GM12891 (cell line): Measurements from ENCODE around the gene SCGB2B2.
A peak's percentile ranks its signal among the peaks of the same experiment; 100 is the strongest.

ENCODE experiments used
- DNase-seq: peaks from one replicate; pipeline ENCODE4 v3.0.0; 2011; ENCODE audit warnings: low spot score; ENCODE audit not compliant: insufficient read length
- FAIRE-seq: peaks from 2 replicates; lab custom pipeline; 2011; peaks lifted over from hg19 to GRCh38; lab: Jason Lieb, UNC
- PAX5 ChIP-seq: IDR thresholded peaks from 2 replicates; pipeline ENCODE4 v1.6.1; 2011; ENCODE audit warnings: low read length, moderate library complexity, mild to moderate bottlenecking; ENCODE audit not compliant: insufficient read depth, severe bottlenecking
- POLR2A ChIP-seq: IDR thresholded peaks from 2 replicates; pipeline ENCODE4 v1.6.1; 2011; ENCODE audit warnings: low read depth, low read length, control low read depth
- POLR2AphosphoS5 ChIP-seq: IDR thresholded peaks from 2 replicates; pipeline ENCODE4 v1.6.1; 2011; ENCODE audit warnings: low read depth, low read length, control low read depth
- POU2F2 ChIP-seq: IDR thresholded peaks from 2 replicates; pipeline ENCODE4 v1.6.1; 2011; ENCODE audit warnings: low read depth, mild to moderate bottlenecking, control low read depth, low read length, moderate library complexity
- SPI1 ChIP-seq: IDR thresholded peaks from 2 replicates; pipeline ENCODE4 v1.6.1; 2011; ENCODE audit warnings: low read depth, low read length, control low read depth
- TAF1 ChIP-seq: IDR thresholded peaks from 2 replicates; pipeline ENCODE4 v1.6.1; 2011; ENCODE audit warnings: low read depth, low read length, control low read depth

SCGB2B2 gene

GRCh38 chr19:34662919-34663318, 14.0 kb downstream of the SCGB2B2 start:
- no peak for DNase-seq
- TF ChIP-seq POU2F2 (peak; percentile 44; the same call in 1 of the 2 replicates), PAX5 (no peak)
- peak; percentile 60 for FAIRE-seq

DNA sequence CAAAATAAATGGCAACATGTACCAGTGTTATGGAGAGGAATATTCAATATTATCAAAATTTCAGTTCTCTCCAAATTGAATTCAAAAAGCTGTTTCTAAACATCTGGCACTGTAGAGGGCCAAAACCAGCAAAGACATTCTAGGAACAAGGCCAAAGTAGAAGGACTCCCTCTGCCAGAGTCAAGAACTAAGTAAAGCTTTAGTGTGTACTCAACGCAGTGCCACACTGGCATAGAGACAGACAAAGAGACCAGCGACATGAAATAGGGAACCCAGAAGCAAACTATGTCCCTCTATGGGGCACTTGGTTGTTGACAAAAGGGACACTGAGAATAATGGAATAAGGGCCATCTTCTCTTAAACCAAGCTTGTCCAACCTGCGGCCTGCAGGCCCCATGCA, 15.6 kb downstream of the SCGB2B2 start:
- no peak for FAIRE-seq
- DNase-seq: no peak
- TF ChIP-seq POU2F2 (no peak), POLR2A (no peak), PAX5 (no peak), POLR2AphosphoS5 (no peak), SPI1 (no peak), TAF1 (no peak)

GRCh38 chr19:34655651-34656050, 21.3 kb downstream of the SCGB2B2 start:
- FAIRE-seq: no peak
- TF ChIP-seq POU2F2: no peak
- no peak for TF ChIP-seq TAF1
- TF ChIP-seq PAX5: no peak
- no peak for TF ChIP-seq SPI1
- TF ChIP-seq POLR2A: no peak
- no peak for TF ChIP-seq POLR2AphosphoS5
- DNase-seq: no peak

GRCh38 chr19:34654796-34655195, 22.2 kb downstream of the SCGB2B2 start:
- TF ChIP-seq POLR2A: no peak
- no peak for TF ChIP-seq PAX5
- FAIRE-seq: no peak
- DNase-seq: no peak

DNA sequence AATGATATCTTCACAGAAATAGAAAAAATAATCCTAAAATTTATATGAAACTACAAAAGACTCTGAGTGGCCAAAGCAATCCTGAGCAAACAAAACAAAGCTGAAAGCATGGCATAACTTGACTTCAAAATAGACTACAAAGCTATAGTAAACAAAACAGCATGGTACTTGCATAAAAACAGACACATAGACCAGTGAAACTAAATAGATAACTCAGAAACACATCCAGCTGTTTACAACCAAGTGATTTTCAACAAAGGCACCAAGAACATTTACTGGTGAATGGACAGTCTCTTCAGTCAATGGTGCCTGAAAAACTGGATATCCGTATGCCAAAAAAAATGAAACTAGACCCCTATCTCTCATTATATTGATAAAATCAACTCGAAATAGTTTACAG, 25.2 kb downstream of the SCGB2B2 start:
- DNase-seq: no peak
- no peak for FAIRE-seq
- no peak for TF ChIP-seq TAF1
- no peak for TF ChIP-seq POLR2A
- no peak for TF ChIP-seq SPI1
- no peak for TF ChIP-seq PAX5
- no peak for TF ChIP-seq POLR2AphosphoS5
- no peak for TF ChIP-seq POU2F2

GRCh38 chr19:34649886-34650543, 26.9 kb downstream of the SCGB2B2 start:
- TF ChIP-seq PAX5 (no peak), SPI1 (no peak), POLR2A (no peak), POU2F2 (no peak), TAF1 (no peak), POLR2AphosphoS5 (no peak)
- DNase-seq (no peak), FAIRE-seq (no peak)

GRCh38 chr19:34645551-34645950, 31.4 kb downstream of the SCGB2B2 start:
- FAIRE-seq: no peak
- no peak for DNase-seq
- no peak for TF ChIP-seq POLR2AphosphoS5
- no peak for TF ChIP-seq POLR2A
- TF ChIP-seq PAX5: no peak
- no peak for TF ChIP-seq SPI1
- TF ChIP-seq POU2F2: no peak
- TF ChIP-seq TAF1: no peak

- TF ChIP-seq PAX5: no peak
- TF ChIP-seq TAF1: no peak
- TF ChIP-seq POLR2AphosphoS5: no peak
- no peak for TF ChIP-seq POU2F2
- TF ChIP-seq POLR2A: no peak
- TF ChIP-seq SPI1: no peak
- no peak for DNase-seq
- no peak for FAIRE-seq
Observed at GRCh38 chr19:34644991-34645461, 31.9 kb downstream of the SCGB2B2 start.

GRCh38 chr19:34642241-34642640, 34.7 kb downstream of the SCGB2B2 start:
- TF ChIP-seq PAX5 (no peak), POU2F2 (no peak), POLR2A (no peak), POLR2AphosphoS5 (no peak), TAF1 (no peak), SPI1 (no peak)
- DNase-seq (no peak), FAIRE-seq (no peak)

GRCh38 chr19:34639491-34640085, 37.4 kb downstream of the SCGB2B2 start:
- FAIRE-seq (peak; percentile 72), DNase-seq (no peak)
- TF ChIP-seq POLR2AphosphoS5: no peak
- no peak for TF ChIP-seq POLR2A
- no peak for TF ChIP-seq TAF1
- no peak for TF ChIP-seq POU2F2
- no peak for TF ChIP-seq PAX5
- no peak for TF ChIP-seq SPI1
